HCT116 (cell line): ENCODE data around the gene IGFLR1. TPM values are rescaled to one million over a fixed set of nuclear protein-coding genes. Genes with fewer than 3 reads are reported as not detected.

Source experiments
- ATAC-seq: fragments of 200-7000 bp; cut with Tn5 transposase; 2 replicates; pipeline ENCODE4 v1.9.1; 2020; ENCODE audit warnings: mild to moderate bottlenecking, moderate library complexity
- BruUV-seq: library from RNA; stranded (reverse); fragments of 400-500 nt; replicated peaks from 2 replicates; lab custom pipeline; 2021; lab: Mats Ljungman, UMichigan
- CTCF ChIA-PET: fragments of 300-600 bp; sonication (Branson Sonifier 250); formaldehyde crosslinking; loops from one replicate; lab custom pipeline; 2021; ENCODE audit warnings: antibody characterized with exemption; lab: Charles Lee
- POLR2A ChIA-PET: fragments of 300-600, 350-600 bp; sonication (Branson Sonifier 250); formaldehyde crosslinking; loops from one replicate; lab custom pipeline; 2021; ENCODE audit warnings: antibody characterized with exemption; lab: Charles Lee
- RAD21 ChIA-PET, 2 experiments: fragments of 300-600 bp; sonication (Branson Sonifier 250); formaldehyde crosslinking; loops; one replicate each; lab custom pipeline; 2023; ENCODE audit warnings: low total read pairs in 2 of 2; ENCODE audit not compliant: uncharacterized antibody in 2 of 2, unreplicated experiment in 2 of 2, low non-redundant PET in 1 of 2; lab: Charles Lee
- DNase-seq: peaks from one replicate; pipeline ENCODE4 v3.0.0-alpha.2; 2010; ENCODE audit warnings: low read depth, low spot score
- H2AFZ ChIP-seq: fragments of 200-600 bp; shearing (Covaris generic), sonication (generic); 2 replicates; pipeline ENCODE4 v1.6.1; 2017; ENCODE audit warnings: low read depth, mixed run types, mixed read lengths, antibody characterized with exemption, low read length; ENCODE audit not compliant: poor library complexity, severe bottlenecking
- H3K27ac ChIP-seq: 2 replicates; pipeline ENCODE4 v1.5.1; 2012; ENCODE audit warnings: low read depth, low read length
- H3K27me3 ChIP-seq: fragments of 200-600 bp; sonication (generic); 2 replicates; pipeline ENCODE4 v1.6.1; 2016; ENCODE audit warnings: mixed run types, low read length, mixed read lengths; ENCODE audit not compliant: insufficient read depth
- H3K36me3 ChIP-seq, 2 experiments: fragments of 200-500 bp in 1 of 2; fragments of 200-600 bp in 1 of 2; sonication (Bioruptor generic) in 1 of 2; sonication (generic) in 1 of 2; 2 replicates each; pipeline versions ENCODE4 v1.5.1 to v1.6.1; 2014 to 2016; ENCODE audit warnings: low read length in 2 of 2, inconsistent platforms in 1 of 2, mixed read lengths in 1 of 2, mixed run types in 1 of 2; ENCODE audit not compliant: insufficient read depth in 2 of 2, control insufficient read depth in 1 of 2
- H3K4me1 ChIP-seq, 2 experiments: fragments of 200-600 bp in 1 of 2; sonication (generic) in 1 of 2; 2 replicates each; pipeline versions ENCODE4 v1.5.1 to v1.6.1; 2012 to 2017; ENCODE audit warnings: low read length in 2 of 2, inconsistent platforms in 1 of 2, mild to moderate bottlenecking in 1 of 2, mixed read lengths in 1 of 2, mixed run types in 1 of 2, moderate library complexity in 1 of 2; ENCODE audit not compliant: insufficient read depth in 2 of 2, control insufficient read depth in 1 of 2
- H3K4me2 ChIP-seq: fragments of 200-600 bp; sonication (generic); 2 replicates; pipeline ENCODE4 v1.6.1; 2017; ENCODE audit warnings: mixed run types, low read length, mixed read lengths
- H3K4me3 ChIP-seq, 2 experiments: fragments of 200-600 bp in 1 of 2; sonication (generic) in 1 of 2; replicated peaks in 1 of 2; 2 replicates each; pipeline ENCODE4 v1.5.1; 2011 to 2016; ENCODE audit warnings: low read length in 2 of 2, control low read depth in 1 of 2, low read depth in 1 of 2, mild to moderate bottlenecking in 1 of 2, mixed read lengths in 1 of 2, mixed run types in 1 of 2
- H3K79me2 ChIP-seq: fragments of 200-600 bp; sonication (generic); 2 replicates; pipeline ENCODE4 v1.6.1; 2017; ENCODE audit warnings: mild to moderate bottlenecking, mixed run types, low read length, moderate library complexity, mixed read lengths; ENCODE audit not compliant: insufficient read depth
- H3K9ac ChIP-seq: fragments of 200-600 bp; sonication (generic); 2 replicates; pipeline ENCODE4 v1.6.1; 2016; ENCODE audit warnings: low read length, mixed read lengths
- H3K9me2 ChIP-seq: fragments of 200-600 bp; sonication (generic), shearing (Covaris generic); 2 replicates; pipeline ENCODE4 v1.6.1; 2017; ENCODE audit warnings: mixed run types, mild to moderate bottlenecking, moderate library complexity; ENCODE audit not compliant: insufficient read depth
- H3K9me3 ChIP-seq, 2 experiments: fragments of 200-500 bp in 1 of 2; fragments of 200-600 bp in 1 of 2; sonication (Bioruptor generic) in 1 of 2; sonication (generic) in 1 of 2; 2 replicates each; pipeline ENCODE4 v1.6.1; 2014 to 2017; ENCODE audit warnings: low read length in 2 of 2, mixed read lengths in 2 of 2, inconsistent platforms in 1 of 2, low read depth in 1 of 2, mild to moderate bottlenecking in 1 of 2, mixed run types in 1 of 2, moderate library complexity in 1 of 2; ENCODE audit not compliant: control insufficient read depth in 1 of 2, insufficient read depth in 1 of 2
- H4K20me1 ChIP-seq: fragments of 200-600 bp; sonication (generic), shearing (Covaris generic); 2 replicates; pipeline ENCODE4 v1.6.1; 2017; ENCODE audit warnings: mixed run types, mild to moderate bottlenecking, moderate library complexity; ENCODE audit not compliant: insufficient read depth
- ATF3 ChIP-seq: IDR thresholded peaks from 2 replicates; pipeline ENCODE4 v1.6.1; 2012
- CBX3 ChIP-seq: IDR thresholded peaks from 2 replicates; pipeline ENCODE4 v1.6.1; 2012; ENCODE audit warnings: low read depth
- CTCF ChIP-seq, 3 experiments: fragments of 200-600 bp in 1 of 3; sonication (generic) in 1 of 3; IDR thresholded peaks in 2 of 3; conservative IDR thresholded peaks in 1 of 3; 2 replicates each; pipeline ENCODE4 v1.5.1; 2012 to 2017; ENCODE audit warnings: low read depth in 2 of 3, low read length in 2 of 3, antibody characterized with exemption in 1 of 3, borderline replicate concordance in 1 of 3, control low read depth in 1 of 3, mild to moderate bottlenecking in 1 of 3, mixed read lengths in 1 of 3, mixed run types in 1 of 3, moderate library complexity in 1 of 3; ENCODE audit not compliant: insufficient read depth in 1 of 3
- ELF1 ChIP-seq: IDR thresholded peaks from 2 replicates; pipeline ENCODE4 v1.6.1; 2012; ENCODE audit warnings: low read depth, borderline replicate concordance
- EZH2 ChIP-seq: fragments of 200-600 bp; sonication (generic); IDR thresholded peaks from 2 replicates; pipeline ENCODE4 v1.6.1; 2017; ENCODE audit warnings: antibody characterized with exemption, mixed run types
- FOSL1 ChIP-seq: IDR thresholded peaks from 2 replicates; pipeline ENCODE4 v1.6.1; 2012; ENCODE audit warnings: low read depth
- JUND ChIP-seq: IDR thresholded peaks from 2 replicates; pipeline ENCODE4 v1.6.1; 2012
- MAX ChIP-seq: IDR thresholded peaks from 2 replicates; pipeline ENCODE4 v1.6.1; 2012
- SIN3A ChIP-seq: IDR thresholded peaks from 2 replicates; pipeline ENCODE4 v1.6.1; 2012; ENCODE audit warnings: low read depth
- SRF ChIP-seq: IDR thresholded peaks from 2 replicates; pipeline ENCODE4 v1.6.1; 2012; ENCODE audit warnings: low read depth
- ZBTB33 ChIP-seq: IDR thresholded peaks from 2 replicates; pipeline ENCODE4 v1.6.1; 2011; ENCODE audit warnings: mild to moderate bottlenecking, low read length, moderate library complexity; ENCODE audit not compliant: insufficient replicate concordance; ENCODE audit errors: extremely low read depth
- ZFX ChIP-seq: fragments of 450-650 bp; IDR thresholded peaks from 2 replicates; pipeline ENCODE4 v1.6.1; 2017
- intact Hi-C: fragments of 100-400 bp; cut with micrococcal nuclease; formaldehyde crosslinking; loops from 2 replicates; pipeline ENCODE4 v1.10.0; 2022
- total RNA-seq: library from RNA; stranded (reverse); gene quantifications from one replicate; pipeline ENCODE4 v1.2.1, GENCODE V29; 2021; ENCODE audit not compliant: unreplicated experiment

Gene IGFLR1
- total RNA-seq, 1 experiment from 2014 or later, result 8.3 TPM

GRCh38 chr19:35789978-35790944 is 48.0 kb upstream of the IGFLR1 start:
- Histone ChIP-seq H3K4me1 (peaks cover 0 to 5% of the 10 kb centered on the region in 2 experiments; a peak in 2 of 4 replicates), H3K4me2 (no peak overlapping the region), H3K36me3 (0 out of 4 replicates have a peak, but pooled peaks cover 0 to under 1% of the 10 kb centered on the region in 2 experiments), H3K4me3 (no peak overlapping the region), H3K27ac (no peak overlapping the region; the same call in 1 of the 2 replicates), H3K79me2 (no peaks in the 10 kb centered on the region), H3K27me3 (no peaks in the 10 kb centered on the region), H4K20me1 (no peaks in the 10 kb centered on the region), H3K9ac (no peak overlapping the region), H3K9me3 (no peaks in the 10 kb centered on the region), H3K9me2 (no peaks in the 10 kb centered on the region), H2AFZ (no peak overlapping the region)
- ATAC-seq (0 out of 2 replicates have a peak, but pooled peaks have one; percentile 4), DNase-seq (no peak)
- intact Hi-C loops, result no loop called here
- POLR2A ChIA-PET, result no interaction called here
- CTCF ChIA-PET, result no interaction called here
- TF ChIP-seq EZH2, result no peak
- no peak for TF ChIP-seq FOSL1
- no TSS peak for BruUV-seq
- RAD21 ChIA-PET, result interaction anchor here in 1 of 2 experiments (0.6 kb wide), 1 partner anchor 384 kb away, joined by 3 read pairs; no protein-coding TSS in a partner anchor

- ChIA-PET CTCF (no interaction called here), POLR2A (no interaction called here), RAD21 (interaction anchor here in 1 of 2 experiments (0.6 kb wide), 1 partner anchor 385 kb away, joined by 3 read pairs; no protein-coding TSS in a partner anchor)
- DNase-seq (no peak), ATAC-seq (no peak)
- H3K4me3 ChIP-seq, result no peak overlapping the region
- H3K9ac ChIP-seq, result no peak overlapping the region
- no peaks in the 10 kb centered on the region for H3K9me2 ChIP-seq
- H2AFZ ChIP-seq, result no peak overlapping the region
- intact Hi-C loops, result no loop called here
- peaks cover 0 to 5% of the 10 kb centered on the region in 2 experiments; a peak in 2 of 4 replicates for H3K4me1 ChIP-seq
- H3K36me3 ChIP-seq, result 0 out of 4 replicates have a peak, but pooled peaks cover 0 to 2% of the 10 kb centered on the region in 2 experiments
- H3K79me2 ChIP-seq, result no peaks in the 10 kb centered on the region
- H3K4me2 ChIP-seq, result no peak overlapping the region
- no peaks in the 10 kb centered on the region for H3K9me3 ChIP-seq
- no TSS peak for BruUV-seq
- H4K20me1 ChIP-seq, result no peaks in the 10 kb centered on the region
- no peak overlapping the region; the same call in 1 of the 2 replicates for H3K27ac ChIP-seq
- no peaks in the 10 kb centered on the region for H3K27me3 ChIP-seq
- TF ChIP-seq EZH2 (no peak), ZBTB33 (no peak), CTCF (IDR thresholded peaks at IDR 0.05 in 2 of 3, conservative IDR thresholded peaks at IDR 0.05 in 1 of 3; ENCODE audit: borderline replicate concordance in 1 of 3, insufficient read depth in 1 of 3, low read depth in 2 of 3, low read length in 2 of 3) (no peak), JUND (no peak), CBX3 (no peak), SRF (no peak), SIN3A (no peak), ATF3 (no peak), ELF1 (no peak), MAX (no peak), ZFX (no peak)
These were observed 47.1 kb upstream of the IGFLR1 start for GRCh38 chr19:35789195-35789977.
